Stimulated activated CD4-positive, alpha-beta T cell treated with anti-CD3 and anti-CD28 coated beads, Interleukin-4, amount 100 ng/mL, for 24 hours (primary cell): ENCODE measurements around the gene ZBTB45.

ENCODE experiments used
- DNase-seq: peaks from one replicate; pipeline ENCODE4 v3.0.0-alpha.2; 2020

The ZBTB45 gene

DNA sequence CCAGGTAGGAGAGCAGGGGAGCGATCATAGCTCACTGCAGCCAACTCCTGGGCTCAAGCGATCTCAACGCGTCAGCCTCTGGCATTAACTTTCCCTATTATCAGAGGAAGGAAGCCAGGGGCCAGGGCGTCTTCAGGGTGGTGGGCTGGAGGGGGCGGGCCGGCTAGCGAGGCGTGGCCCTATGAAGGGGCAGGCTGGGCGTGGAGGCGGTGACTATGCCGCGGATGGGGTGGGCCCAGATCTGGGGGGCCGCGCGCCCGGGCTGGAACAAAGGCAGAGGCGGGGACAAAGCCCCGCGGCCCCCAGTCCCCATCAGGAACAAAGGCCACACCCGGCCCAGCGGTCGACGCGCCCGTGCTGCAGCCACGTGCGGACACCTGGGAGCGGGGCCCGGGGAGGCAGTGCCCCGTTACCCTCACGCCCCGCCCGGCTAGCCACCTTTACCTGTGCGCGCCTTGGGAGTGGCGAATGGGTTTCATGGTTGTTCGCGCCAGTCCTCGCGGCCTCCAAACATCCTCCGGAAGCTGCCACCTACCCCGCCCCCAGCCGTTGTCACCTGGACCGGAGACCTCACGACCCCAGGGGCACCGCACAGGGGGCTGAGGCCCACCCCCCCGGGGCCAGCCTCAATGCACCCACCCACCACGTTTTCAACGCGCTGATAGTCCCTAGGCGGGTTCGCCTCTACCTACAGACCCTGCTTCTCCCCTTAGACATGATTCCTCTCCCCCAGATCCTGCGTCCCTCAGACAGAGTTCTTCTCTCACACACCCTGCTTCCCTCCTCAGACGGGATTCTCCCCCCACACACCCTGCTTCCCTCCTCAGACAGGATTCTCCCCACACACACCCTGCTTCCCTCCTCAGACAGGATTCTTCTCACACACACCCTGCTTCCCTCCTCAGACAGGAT lies 18.9 kb upstream of the ZBTB45 start:
- peak; percentile 44 for DNase-seq

- DNase-seq, result no peak
Measured at GRCh38 chr19:58536852-58537798, 17.5 kb upstream of the ZBTB45 start.

GRCh38 chr19:58535857-58536256 lies 16.2 kb upstream of the ZBTB45 start:
- DNase-seq, result no peak

DNA sequence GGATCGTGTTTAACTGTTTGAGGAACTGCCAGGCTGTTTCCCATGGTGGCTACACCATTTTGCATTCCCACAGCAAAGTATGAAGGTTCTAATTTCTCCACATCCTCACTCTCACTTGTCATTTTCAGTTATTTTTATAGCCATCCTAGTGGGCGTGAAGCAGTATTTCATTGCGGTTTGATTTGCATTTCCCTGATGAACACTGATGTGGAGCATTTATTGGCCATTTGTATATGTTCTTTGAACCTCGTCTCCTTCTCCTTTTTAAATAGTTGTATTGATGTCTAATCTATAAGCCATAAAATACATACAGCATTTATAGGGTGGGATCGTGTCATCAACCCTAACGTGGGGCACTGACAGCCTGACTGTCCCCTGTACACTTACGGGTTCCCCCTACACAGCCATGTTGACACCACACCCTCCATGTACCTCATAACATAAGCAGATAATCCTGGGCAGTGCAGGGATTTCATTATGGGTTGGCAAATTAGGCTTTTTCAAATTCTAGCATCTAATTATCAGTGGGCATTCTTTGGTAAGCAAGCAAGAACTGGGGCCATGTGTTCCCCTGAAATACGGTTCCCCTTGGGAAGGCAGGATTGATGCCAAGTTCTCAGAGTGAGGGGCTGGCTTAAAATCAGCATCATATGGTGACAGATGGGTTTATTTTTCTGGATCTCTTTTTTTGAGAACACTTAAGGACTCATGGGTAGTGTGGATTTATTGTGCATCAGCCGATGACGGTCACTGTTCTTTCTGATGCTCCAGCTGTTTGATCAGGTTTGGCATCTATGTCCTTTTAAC lies 11.6 kb upstream of the ZBTB45 start:
- no peak for DNase-seq

GRCh38 chr19:58529405-58529804 lies 9.8 kb upstream of the ZBTB45 start:
- DNase-seq, result no peak

DNA sequence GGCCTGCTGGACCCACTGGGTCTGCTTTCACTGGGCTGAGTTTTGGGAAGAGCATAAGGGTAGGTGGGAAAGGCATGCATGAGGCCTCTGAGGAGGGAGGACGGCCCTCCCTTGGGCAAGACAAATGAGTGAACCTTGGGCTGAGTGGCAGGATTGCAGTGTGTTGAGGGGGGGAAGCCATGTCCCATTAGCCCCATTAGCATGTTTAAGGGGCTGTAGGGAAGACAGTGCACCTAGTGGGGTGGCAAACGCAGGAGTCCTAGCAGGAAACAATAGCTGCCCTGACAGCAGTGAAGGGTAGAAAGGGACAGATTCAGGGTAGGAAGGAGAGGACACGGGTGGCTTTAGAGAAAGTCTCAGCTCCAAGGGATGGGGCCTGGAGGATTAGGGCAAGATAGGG lies 3.1 kb upstream of the ZBTB45 start:
- no peak for DNase-seq

DNA sequence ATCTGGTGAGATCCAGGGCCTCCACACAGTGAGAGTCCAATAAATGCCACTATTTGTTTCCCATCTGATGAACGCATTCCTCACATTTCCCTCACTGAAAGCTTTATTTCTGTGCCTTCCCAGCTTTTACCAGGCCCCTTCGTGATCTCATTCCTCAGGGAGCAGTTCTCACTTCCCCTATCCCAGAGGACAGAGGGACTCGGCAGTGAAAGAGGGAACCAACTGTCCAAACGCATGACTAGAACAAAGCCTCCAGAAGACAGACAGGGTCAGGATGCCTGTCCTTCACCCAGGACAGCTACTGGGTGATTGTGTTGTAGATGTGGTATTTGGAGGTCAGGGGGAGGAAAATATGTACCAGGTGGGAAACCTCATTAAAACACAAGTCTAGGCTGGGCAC lies 2.0 kb upstream of the ZBTB45 start:
- DNase-seq, result no peak

GRCh38 chr19:58520257-58520599 lies 618 bp upstream of the ZBTB45 start:
- DNase-seq, result no peak

DNA sequence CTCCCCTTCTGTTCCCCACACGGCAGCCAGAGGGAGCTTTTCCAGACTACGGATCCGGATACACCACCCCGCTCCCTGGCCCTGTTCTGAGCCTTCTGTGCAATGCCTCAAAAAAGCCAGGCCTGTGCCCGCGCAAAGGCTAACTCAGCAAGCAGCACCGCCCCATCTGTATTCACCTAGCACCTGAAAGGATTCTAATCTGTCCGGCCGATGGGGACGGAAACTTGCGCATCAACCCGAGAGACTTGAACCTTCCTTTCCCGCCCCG lies 589 bp downstream of the ZBTB45 start:
- DNase-seq, result peak; percentile 53

DNA sequence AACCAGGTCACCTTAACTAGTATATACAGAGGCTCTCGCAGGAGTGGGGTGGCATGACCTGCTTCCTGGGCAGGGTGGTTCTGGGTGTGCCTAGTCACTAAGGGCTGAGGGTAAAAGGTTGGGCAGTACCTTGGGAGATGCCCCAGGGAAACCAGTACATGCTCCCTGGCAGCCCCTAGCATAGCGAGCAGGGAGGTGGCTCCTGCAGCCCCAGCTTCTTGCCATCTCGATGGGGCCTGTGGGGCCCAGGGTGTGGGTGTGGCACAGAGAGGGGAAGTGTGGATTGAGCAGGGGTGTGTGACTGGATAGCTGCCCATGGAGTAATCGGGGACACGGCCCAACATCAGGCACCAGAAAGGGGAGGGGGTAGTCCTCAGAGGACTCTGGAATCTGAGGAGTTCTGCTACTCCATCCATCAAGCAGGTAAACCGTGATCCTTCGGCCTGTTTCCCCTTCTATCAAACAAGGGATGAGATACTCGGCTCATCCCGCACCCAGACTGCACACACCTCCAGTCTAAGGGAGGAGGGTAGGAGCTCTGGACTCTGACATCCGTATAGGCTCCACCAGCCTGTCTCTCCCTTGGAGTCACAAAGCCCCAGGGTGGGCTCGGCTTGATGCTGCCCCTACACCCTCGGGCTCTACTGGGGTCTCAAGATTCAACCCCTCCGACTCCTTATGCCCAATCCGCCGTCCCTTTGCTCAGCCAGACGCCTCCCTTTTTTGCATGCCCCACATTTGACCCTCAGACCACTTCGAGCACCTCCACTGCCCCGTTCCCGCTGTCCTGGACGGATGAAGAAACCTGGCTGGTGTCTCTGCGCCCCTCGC lies 1.1 kb downstream of the ZBTB45 start:
- no peak for DNase-seq

DNA sequence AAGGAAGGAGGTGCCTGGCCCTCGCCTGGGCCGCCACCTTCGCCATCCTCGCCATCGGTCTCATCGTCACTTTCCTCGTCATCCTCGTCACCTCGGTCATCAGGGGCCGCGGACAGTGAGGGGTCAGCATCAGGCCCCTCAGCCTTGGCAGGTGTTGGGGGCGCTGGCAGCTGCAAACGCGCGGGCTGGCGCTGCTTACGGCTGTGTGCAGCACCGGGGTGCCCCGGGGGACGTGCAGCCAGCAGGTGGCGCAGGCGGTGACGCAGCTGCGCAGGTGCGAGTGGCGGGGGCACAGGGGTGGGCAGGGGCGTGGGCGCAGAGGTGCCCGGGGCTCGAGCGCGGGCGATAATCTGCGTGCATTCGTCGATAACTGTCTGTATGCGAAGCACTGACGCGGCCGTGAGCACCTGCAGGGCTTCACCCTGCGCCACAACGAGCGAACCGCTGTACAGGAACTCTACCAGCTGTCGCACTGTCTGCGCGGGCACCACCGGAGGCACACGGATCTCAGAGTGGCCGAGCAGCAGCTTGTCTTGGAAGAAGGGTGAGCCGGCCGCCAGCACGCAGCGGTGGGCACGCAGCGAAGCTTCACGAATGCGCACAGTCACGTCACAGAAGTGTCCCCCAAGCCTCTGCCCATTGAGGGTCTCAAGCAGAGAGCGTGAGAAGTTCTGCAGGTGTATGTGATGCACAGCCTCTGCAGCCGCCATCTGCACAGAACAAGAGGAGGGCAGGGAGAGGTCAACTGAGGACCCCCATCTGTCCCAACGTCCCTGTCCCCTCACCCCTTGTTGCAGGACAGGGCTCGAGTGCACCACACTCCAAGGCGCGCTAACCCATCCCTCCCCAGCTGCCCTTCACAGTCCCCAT lies 2.4 kb downstream of the ZBTB45 start:
- no peak for DNase-seq

DNA sequence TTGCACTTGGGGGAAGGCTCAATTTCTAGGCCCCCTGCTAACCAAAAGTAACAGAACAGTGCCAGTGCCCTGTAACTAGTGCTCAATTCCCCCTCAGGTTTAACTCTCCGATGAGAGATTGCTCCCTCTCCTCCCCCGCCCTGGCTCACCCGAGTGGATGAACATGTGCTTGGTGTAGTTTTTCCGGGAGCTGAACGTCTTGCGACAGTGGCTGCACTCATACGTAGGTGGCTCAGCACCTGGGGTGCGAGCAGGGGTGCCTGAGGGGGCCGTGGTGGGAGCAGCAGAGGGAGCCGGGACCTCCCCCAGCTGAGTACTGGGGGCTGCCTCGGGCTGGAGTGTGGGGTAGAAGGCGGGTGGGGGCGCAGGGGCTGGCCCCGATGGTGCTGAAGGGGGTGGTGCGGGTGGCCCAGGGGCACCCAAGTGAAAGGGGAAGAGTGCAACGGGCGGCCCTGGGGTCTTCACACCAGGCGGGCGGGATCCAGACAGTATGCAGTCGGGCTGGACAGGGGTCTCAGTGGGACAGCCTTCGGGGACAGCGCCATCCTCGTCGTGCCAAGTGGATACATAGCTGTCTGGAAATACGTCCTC lies 3.3 kb downstream of the ZBTB45 start:
- no peak for DNase-seq

DNA sequence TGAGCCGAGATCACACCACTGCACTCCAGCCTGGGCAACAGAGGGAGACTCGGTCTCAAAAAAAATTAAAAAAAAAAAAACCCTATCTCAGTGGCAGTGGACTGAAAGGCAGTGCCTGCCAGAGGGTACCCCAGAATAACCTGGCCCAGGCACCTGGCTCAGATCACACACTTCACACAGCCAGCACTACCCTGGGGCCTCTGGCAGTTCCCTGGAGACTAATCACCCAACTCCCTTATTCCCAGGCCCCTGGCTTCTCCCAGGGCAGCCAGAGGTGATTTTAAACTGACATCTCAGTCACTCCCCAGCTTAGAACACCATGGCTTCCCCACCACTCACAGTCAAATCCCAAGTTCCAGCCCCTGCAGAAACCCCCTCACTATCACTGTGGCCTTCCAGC lies 4.4 kb downstream of the ZBTB45 start:
- no peak for DNase-seq

DNA sequence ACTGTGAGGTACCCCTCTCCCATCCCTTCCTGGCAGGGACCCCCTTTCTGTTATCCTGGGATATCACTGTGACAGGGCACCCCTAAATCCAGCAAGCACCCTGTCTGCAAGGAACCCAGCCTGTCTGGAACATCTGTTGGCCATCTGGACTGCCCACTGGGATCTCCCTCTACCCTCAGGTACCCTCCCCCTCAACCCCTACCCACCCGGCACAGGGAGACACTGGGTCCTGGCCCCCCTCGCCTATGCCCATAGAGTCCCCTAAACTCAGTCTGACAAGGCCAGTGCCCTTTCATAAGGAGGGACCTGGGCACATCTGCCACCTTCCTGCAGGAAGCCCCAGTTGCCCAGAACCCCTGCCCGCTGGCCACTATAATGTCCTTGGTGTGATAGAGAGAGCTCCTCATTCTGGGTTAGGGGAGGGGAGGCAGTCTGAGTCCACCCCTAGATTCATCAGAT lies 5.0 kb downstream of the ZBTB45 start:
- no peak for DNase-seq

DNA sequence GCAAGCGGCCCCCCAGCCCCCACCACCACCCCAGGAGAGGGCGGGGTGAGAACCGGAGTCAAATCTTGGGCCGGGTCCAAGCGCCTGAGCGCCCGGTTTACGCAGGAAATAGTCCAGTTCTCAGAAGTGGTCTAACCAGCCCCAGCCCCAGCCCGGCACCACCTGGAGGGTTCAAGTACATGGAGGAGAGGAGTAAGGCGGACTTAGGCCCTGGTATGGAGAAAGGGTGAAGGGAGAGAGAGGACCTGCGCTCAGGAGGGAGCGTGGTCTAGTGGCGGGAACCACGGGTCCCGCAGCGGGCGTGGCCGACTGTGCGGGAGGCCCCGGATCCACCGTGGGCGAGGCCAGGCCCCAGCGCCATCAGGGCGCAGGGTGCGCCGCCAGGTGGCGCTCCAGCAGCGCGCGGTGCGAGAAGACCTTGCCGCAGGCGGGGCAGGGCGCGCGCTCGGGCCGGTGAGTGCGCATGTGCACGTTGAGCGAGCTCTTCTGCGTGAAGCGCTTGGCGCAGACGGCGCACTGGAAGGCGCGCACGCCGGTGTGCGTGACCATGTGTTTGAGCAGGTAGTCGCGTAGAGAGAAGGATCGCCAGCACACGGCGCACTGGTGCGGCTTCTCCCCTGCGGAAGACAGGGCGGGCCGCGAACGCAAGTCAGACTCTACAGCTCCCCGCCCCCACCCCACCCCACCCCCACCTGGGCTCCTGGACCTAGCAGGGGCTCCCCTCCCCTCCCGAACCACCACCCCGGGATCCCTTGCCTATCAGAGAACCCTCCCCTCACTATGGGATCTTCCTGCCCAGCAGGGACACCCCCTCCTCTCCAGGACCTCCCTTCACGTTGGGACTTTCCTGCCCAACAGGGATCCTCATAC lies 5.7 kb downstream of the ZBTB45 start:
- peak; percentile 95 for DNase-seq

DNA sequence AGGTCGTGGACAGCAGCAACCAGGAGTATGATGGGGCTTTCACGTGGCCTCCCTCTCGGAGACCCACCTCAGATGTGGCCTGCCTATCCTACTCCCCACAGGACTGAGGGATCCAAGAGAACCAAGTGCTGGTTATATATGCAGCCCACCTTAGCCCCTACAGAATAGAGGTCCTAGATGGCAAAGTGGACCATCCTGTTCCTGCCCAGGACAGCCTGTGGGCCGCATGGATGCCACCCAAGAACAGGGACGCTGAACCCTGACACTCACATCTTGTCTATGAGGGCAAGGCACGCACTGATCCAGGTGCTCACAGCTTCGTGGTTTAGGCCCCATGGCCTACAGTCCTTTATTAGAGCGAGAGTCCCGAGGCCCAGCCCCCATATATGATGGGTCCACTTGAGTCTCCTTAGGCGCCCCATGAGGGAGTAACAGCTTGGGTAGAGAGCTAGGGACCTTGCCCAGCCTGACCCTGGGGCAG lies 6.4 kb downstream of the ZBTB45 start:
- DNase-seq, result no peak

DNA sequence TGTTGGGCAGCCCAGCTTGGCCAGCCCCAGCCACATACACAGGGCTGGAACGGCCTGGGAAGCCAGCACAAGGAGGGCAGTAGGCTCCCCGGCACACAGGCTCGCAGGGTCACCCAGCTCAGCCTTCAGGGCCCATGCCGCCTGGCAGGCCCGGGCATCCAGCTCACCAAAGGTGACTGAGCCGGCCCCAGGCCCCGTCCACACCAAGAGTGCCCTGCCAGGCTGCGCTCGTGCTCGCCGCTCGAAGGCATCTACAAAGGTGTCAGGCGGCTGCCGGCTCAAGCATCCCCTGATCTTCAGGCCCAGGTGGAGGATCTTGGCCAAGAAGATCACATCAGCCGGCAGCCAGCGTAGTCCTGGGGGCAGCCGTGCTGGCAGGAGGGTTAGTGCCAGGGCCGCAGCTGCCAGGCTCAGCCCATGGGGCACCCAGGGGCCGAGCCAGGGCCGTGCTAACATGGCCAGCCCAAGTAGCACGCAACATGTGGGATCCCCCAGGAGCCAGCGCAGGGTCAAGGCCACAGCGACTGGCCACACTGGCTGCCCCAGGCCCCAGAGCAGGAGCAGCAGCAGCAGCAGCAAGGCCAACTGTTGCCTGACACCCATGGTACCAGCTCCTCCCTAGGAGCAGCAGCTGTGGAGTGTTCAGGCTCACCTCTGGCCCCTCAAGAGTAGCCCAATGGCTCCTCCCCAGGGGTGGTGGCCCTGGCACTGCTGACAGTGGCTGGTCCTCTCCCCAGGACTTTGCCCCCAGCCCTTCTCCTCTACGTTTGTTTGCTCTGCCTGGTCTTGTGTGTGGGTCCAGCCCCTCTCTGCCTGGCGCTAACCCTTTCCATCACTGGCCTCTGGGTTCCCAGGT lies 8.0 kb downstream of the ZBTB45 start, which contains the start of gene SLC27A5:
Gene SLC27A5 (minus strand): TSS at position 640 of the 856 bp plus-strand sequence. CDS start 37 bp downstream, at position 603.
- no peak for DNase-seq

DNA sequence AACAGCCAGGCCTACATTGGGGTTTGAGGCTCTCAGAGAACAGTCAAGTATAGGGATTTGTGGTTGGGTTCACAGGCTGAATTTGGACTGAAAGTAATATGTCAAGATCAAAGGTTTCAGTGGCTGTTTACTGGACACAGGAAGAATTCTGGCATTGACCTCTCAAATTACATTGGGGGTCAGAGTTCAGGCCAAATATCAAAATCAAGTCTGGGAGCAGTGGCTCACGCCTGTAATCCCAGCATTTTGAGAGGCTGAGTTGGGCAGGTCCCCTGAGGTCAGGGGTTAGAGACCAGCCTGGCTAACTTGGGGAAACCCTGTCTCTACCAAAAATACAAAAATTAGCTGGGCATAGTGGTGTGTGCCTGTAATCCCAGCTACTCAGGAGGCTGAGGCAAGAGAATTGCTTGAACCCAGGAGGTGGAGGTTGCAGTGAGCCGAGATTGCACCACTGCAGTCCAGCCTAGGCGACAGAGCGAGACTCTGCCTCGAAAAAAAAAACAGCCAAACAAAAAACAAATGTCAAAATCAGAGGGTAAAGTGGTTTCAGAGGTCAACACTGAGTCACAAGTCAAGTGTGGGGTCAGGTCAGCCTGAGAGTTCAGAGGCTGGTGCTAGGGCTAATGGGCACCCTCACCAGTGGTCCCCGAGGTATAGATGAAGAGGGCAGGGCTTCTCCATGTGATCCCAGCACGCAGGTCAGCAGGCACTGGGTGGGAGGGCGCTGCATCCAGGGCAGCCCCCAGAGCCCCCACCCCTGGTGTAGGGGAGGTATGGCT lies 9.3 kb downstream of the ZBTB45 start:
- DNase-seq, result no peak
